Endothelial cell of umbilical vein (primary cell): ENCODE measurements around the gene SPINK6. TPM values are rescaled to one million over a fixed set of nuclear protein-coding genes. Genes with fewer than 3 reads are reported as not detected.

Source experiments
- BruUV-seq: library from RNA; stranded (reverse); fragments of 400-500 nt; replicated peaks from 2 replicates; lab custom pipeline; 2021; lab: Mats Ljungman, UMichigan
- CTCF ChIA-PET: fragments of 300-600, 350-600 bp; sonication (Branson Sonifier 250); formaldehyde crosslinking; loops from one replicate; lab custom pipeline; 2021; ENCODE audit warnings: antibody characterized with exemption, inconsistent platforms; lab: Charles Lee
- POLR2A ChIA-PET: fragments of 300-600, 350-600 bp; sonication (Branson Sonifier 250); formaldehyde crosslinking; loops from one replicate; lab custom pipeline; 2021; ENCODE audit warnings: antibody characterized with exemption, inconsistent platforms; lab: Charles Lee
- DNase-seq: peaks from one replicate; pipeline ENCODE4 v3.0.0-alpha.2; 2011; ENCODE audit warnings: low read depth, low spot score
- FAIRE-seq: peaks from 2 replicates; lab custom pipeline; 2011; peaks lifted over from hg19 to GRCh38; lab: Jason Lieb, UNC
- H2AFZ ChIP-seq: 2 replicates; pipeline ENCODE4 v1.6.0; 2012; ENCODE audit warnings: low read depth, low read length, control low read depth, inconsistent platforms
- H3K27ac ChIP-seq: 2 replicates; pipeline ENCODE4 v1.5.1; 2011; ENCODE audit warnings: low read depth, mild to moderate bottlenecking, control low read depth, low read length, moderate library complexity; ENCODE audit not compliant: insufficient read depth
- H3K27me3 ChIP-seq, 2 experiments: 2 replicates each; pipeline versions ENCODE4 v1.6.0 to v1.6.1; 2011; ENCODE audit warnings: low read length in 2 of 2, mixed read lengths in 1 of 2; ENCODE audit not compliant: control insufficient read depth in 2 of 2, insufficient read depth in 2 of 2
- H3K36me3 ChIP-seq, 2 experiments: 2 replicates in 1 of 2; 3 replicates in 1 of 2; pipeline ENCODE4 v1.5.1; 2011; ENCODE audit warnings: low read length in 2 of 2, mild to moderate bottlenecking in 1 of 2, moderate library complexity in 1 of 2; ENCODE audit not compliant: control insufficient read depth in 2 of 2, insufficient read depth in 2 of 2; ENCODE audit errors: extremely low read depth in 1 of 2
- H3K4me1 ChIP-seq: 3 replicates; pipeline ENCODE4 v1.5.1; 2011; ENCODE audit warnings: mild to moderate bottlenecking, low read length; ENCODE audit not compliant: control insufficient read depth, insufficient read depth; ENCODE audit errors: extremely low read depth
- H3K4me2 ChIP-seq: 2 replicates; pipeline ENCODE4 v1.6.1; 2011; ENCODE audit warnings: low read length, control low read depth, mixed read lengths; ENCODE audit not compliant: insufficient read depth
- H3K4me3 ChIP-seq, 3 experiments: fragments of 200-600 bp in 1 of 3; sonication (generic), shearing (Covaris generic) in 1 of 3; replicated peaks in 1 of 3; 2 replicates each; pipeline ENCODE4 v1.5.1; 2011 to 2016; ENCODE audit warnings: control low read depth in 3 of 3, low read length in 3 of 3, mild to moderate bottlenecking in 2 of 3, inconsistent platforms in 1 of 3, low read depth in 1 of 3, moderate library complexity in 1 of 3; ENCODE audit not compliant: insufficient read depth in 1 of 3
- H3K79me2 ChIP-seq: 2 replicates; pipeline ENCODE4 v1.6.0; 2012; ENCODE audit warnings: low read length, inconsistent platforms; ENCODE audit not compliant: control insufficient read depth, insufficient read depth
- H3K9ac ChIP-seq: replicated peaks from 2 replicates; pipeline ENCODE3; 2011; ENCODE audit warnings: low read length, control low read depth; ENCODE audit not compliant: insufficient read depth; ENCODE audit errors: extremely low read depth
- H3K9me1 ChIP-seq: replicated peaks from 3 replicates; pipeline ENCODE4 v1.6.0; 2011; ENCODE audit warnings: mild to moderate bottlenecking, low read length; ENCODE audit not compliant: control insufficient read depth, insufficient read depth; ENCODE audit errors: extremely low read depth
- H3K9me3 ChIP-seq: replicated peaks from 2 replicates; pipeline ENCODE4 v1.5.1; 2012; ENCODE audit warnings: low read length, inconsistent platforms; ENCODE audit not compliant: control insufficient read depth, insufficient read depth
- H4K20me1 ChIP-seq: replicated peaks from 2 replicates; pipeline ENCODE3; 2011; ENCODE audit warnings: mild to moderate bottlenecking, low read length; ENCODE audit not compliant: control insufficient read depth, insufficient read depth; ENCODE audit errors: extremely low read depth
- CTCF ChIP-seq, 2 donors: IDR thresholded peaks; 1 replicate in 1 of 2; 2 replicates in 1 of 2; pipeline ENCODE4 v1.5.1; 2011; ENCODE audit warnings: low read length in 2 of 2, mild to moderate bottlenecking in 2 of 2, moderate library complexity in 2 of 2, control low read depth in 1 of 2, inconsistent platforms in 1 of 2, low read depth in 1 of 2; ENCODE audit not compliant: insufficient read depth in 1 of 2; ENCODE audit errors: extremely low read depth in 1 of 2
- EZH2 ChIP-seq: IDR thresholded peaks from 2 replicates; pipeline ENCODE4 v1.6.1; 2012; ENCODE audit warnings: borderline replicate concordance, low read depth, mild to moderate bottlenecking, moderate library complexity, low read length, inconsistent platforms; ENCODE audit not compliant: severe bottlenecking
- FOS ChIP-seq: IDR thresholded peaks from 2 replicates; pipeline ENCODE4 v1.6.1; 2011; ENCODE audit warnings: mild to moderate bottlenecking, low read length, moderate library complexity, borderline replicate concordance; ENCODE audit not compliant: insufficient read depth
- GATA2 ChIP-seq: IDR thresholded peaks from 2 replicates; pipeline ENCODE4 v1.7.0; 2011; ENCODE audit warnings: low read depth, mild to moderate bottlenecking, moderate library complexity, mixed read lengths, low read length; ENCODE audit not compliant: insufficient read length, insufficient read depth
- JUN ChIP-seq: IDR thresholded peaks from 2 replicates; pipeline ENCODE4 v1.6.1; 2011; ENCODE audit warnings: borderline replicate concordance, low read depth; ENCODE audit not compliant: insufficient read length, insufficient read depth
- MAX ChIP-seq: IDR thresholded peaks from 2 replicates; pipeline ENCODE4 v1.6.1; 2011; ENCODE audit not compliant: insufficient read depth, insufficient read length
- MYC ChIP-seq: IDR thresholded peaks from one replicate; pipeline ENCODE4 v1.6.1; 2011; ENCODE audit warnings: mild to moderate bottlenecking, low read depth, low read length
- POLR2A ChIP-seq: IDR thresholded peaks from 2 replicates; pipeline ENCODE4 v1.6.1; 2012; ENCODE audit warnings: low read depth, mild to moderate bottlenecking, control low read depth, low read length
- POLR2AphosphoS5 ChIP-seq: IDR thresholded peaks from 2 replicates; pipeline ENCODE4 v1.6.1; 2012; ENCODE audit warnings: low read depth, mild to moderate bottlenecking, control low read depth, low read length, moderate library complexity; ENCODE audit not compliant: insufficient read depth
- dilution Hi-C: fragments of 300-500 bp; cut with MboI; formaldehyde crosslinking; loops from one replicate; pipeline ENCODE4 v1.15.0; 2019; ENCODE audit warnings: low sequenced_read_pairs; ENCODE audit not compliant: extremely low pct_ligation_motif_present
- intact Hi-C: fragments of 100-400 bp; cut with micrococcal nuclease; formaldehyde crosslinking; loops from one replicate; pipeline ENCODE4 v1.10.0; 2022
- polyA plus RNA-seq, 4 experiments: library from polyadenylated mRNA; depleted of rRNA in 3 of 4; stranded (reverse) in 3 of 4; unstranded in 1 of 4; fragments of >200 nt; gene quantifications; 2 replicates each; pipeline versions ENCODE4 v1.2.1 to v1.2.3, GENCODE V29; 2011 to 2012; ENCODE audit warnings: missing spikeins in 1 of 4
- small RNA-seq: library from RNA; depleted of rRNA; stranded (forward); fragments of <200 nt; gene quantifications from one replicate; pipeline ENCODE3, GENCODE V24; 2012; ENCODE audit warnings: low replicate concordance, low read depth; ENCODE audit not compliant: insufficient read depth, insufficient read length
- total RNA-seq: library from RNA; stranded (reverse); gene quantifications from 2 replicates; pipeline ENCODE4 v1.2.3, GENCODE V29; 2021

The SPINK6 gene
- total and polyA plus RNA-seq, 2 donors (not counting 3 experiments of a cell fraction or from before 2014, with no cell fraction given) = not detected

GRCh38 chr5:148261221-148261620 lies 58.4 kb downstream of the SPINK6 start:
- Histone ChIP-seq H4K20me1 (no peaks in the 10 kb centered on the region), H3K4me1 (no peaks in the 10 kb centered on the region), H2AFZ (no peak overlapping the region), H3K4me3 (no peak overlapping the region), H3K9me1 (no peaks in the 10 kb centered on the region), H3K27ac (no peak overlapping the region), H3K9me3 (no peaks in the 10 kb centered on the region), H3K36me3 (no peaks in the 10 kb centered on the region), H3K79me2 (no peaks in the 10 kb centered on the region), H3K9ac (no peak overlapping the region), H3K27me3 (no peaks in the 10 kb centered on the region), H3K4me2 (no peak overlapping the region)
- no TSS peak for BruUV-seq
- dilution Hi-C loops = no loop called here
- intact Hi-C loops = no loop called here
- ChIA-PET POLR2A (no interaction called here), CTCF (interaction anchor here (1.3 to 2.3 kb wide), 4 partner anchors 20 to 470 kb away, joined by 3 to 7 read pairs (median 3); no protein-coding TSS in a partner anchor)
- FAIRE-seq (no peak), DNase-seq (no peak)
- TF ChIP-seq FOS (no peak), MAX (no peak), POLR2AphosphoS5 (no peak), EZH2 (no peak), GATA2 (no peak), POLR2A (no peak), CTCF (IDR thresholded peaks at IDR 0.05; ENCODE audit: extremely low read depth in 1 of 2, insufficient read depth in 1 of 2, low read depth in 1 of 2, low read length in 2 of 2) (no peak), JUN (no peak), MYC (no peak)

Small RNA genes lying within 50 kb of the gene (small RNA-seq; reads per million reads assigned to genes)
- not detected for gene HMGN1P16

Other genes starting within 250 kb of the SPINK6 start
- 0.55 and 0.91 TPM in 2 replicates for gene SPINK5, start 139.1 kb upstream of the SPINK6 start, total RNA-seq
- gene SPINK5, start 139.1 kb upstream of the SPINK6 start, polyA plus RNA-seq = 0.06 and 0.12 TPM in 2 replicates
- not detected in 2 replicates for gene SPINK14, start 34.5 kb upstream of the SPINK6 start, total RNA-seq
- gene SPINK14, start 34.5 kb upstream of the SPINK6 start, polyA plus RNA-seq = not detected in 2 replicates
- not detected in 2 replicates for gene MARCOL, start 35.5 kb downstream of the SPINK6 start, total RNA-seq
- not detected in 2 replicates for gene MARCOL, start 35.5 kb downstream of the SPINK6 start, polyA plus RNA-seq
- not detected in 2 replicates for gene SPINK13, start 65.8 kb downstream of the SPINK6 start, total RNA-seq
- not detected in 2 replicates for gene SPINK13, start 65.8 kb downstream of the SPINK6 start, polyA plus RNA-seq
- gene SPINK7, start 109.4 kb downstream of the SPINK6 start, total RNA-seq = not detected in 2 replicates
- gene SPINK7, start 109.4 kb downstream of the SPINK6 start, polyA plus RNA-seq = not detected in 2 replicates
- not detected in 2 replicates for gene SPINK9, start 132.5 kb downstream of the SPINK6 start, total RNA-seq
- gene SPINK9, start 132.5 kb downstream of the SPINK6 start, polyA plus RNA-seq = not detected in 2 replicates
- 52.9 and 65.6 TPM in 2 replicates for gene FBXO38, start 180.9 kb downstream of the SPINK6 start, total RNA-seq
- gene FBXO38, start 180.9 kb downstream of the SPINK6 start, polyA plus RNA-seq = 15.0 and 18.6 TPM in 2 replicates